CD8-positive, alpha-beta memory T cell (primary cell): ENCODE data around the gene ALDH1L2. TPM values are rescaled to one million over a fixed set of nuclear protein-coding genes. Genes with fewer than 3 reads are reported as not detected.

Source experiments
- CTCF ChIA-PET: fragments of 350-600 bp; sonication (Branson Sonifier 250); formaldehyde crosslinking; loops from one replicate; lab custom pipeline; 2021; ENCODE audit warnings: antibody characterized with exemption; lab: Charles Lee
- POLR2A ChIA-PET: fragments of 350-600 bp; sonication (Branson Sonifier 250); formaldehyde crosslinking; loops from one replicate; lab custom pipeline; 2021; ENCODE audit warnings: antibody characterized with exemption; lab: Charles Lee
- DNase-seq, 5 donors: peaks; one replicate each; pipeline versions ENCODE4 v3.0.0 to v3.0.0-alpha.2; 2020 to 2022; ENCODE audit warnings: mixed read lengths in 1 of 5
- H3K27ac ChIP-seq: one replicate; pipeline ENCODE4 v1.7.0; 2013; ENCODE audit warnings: low read depth, mild to moderate bottlenecking, low read length, moderate library complexity
- H3K27me3 ChIP-seq: 2 replicates; pipeline ENCODE4 v1.7.0; 2013; ENCODE audit warnings: low read length, mild to moderate bottlenecking; ENCODE audit not compliant: insufficient read depth, poor library complexity, severe bottlenecking
- H3K36me3 ChIP-seq: 2 replicates; pipeline ENCODE4 v1.7.0; 2013; ENCODE audit warnings: mild to moderate bottlenecking, low read length, moderate library complexity; ENCODE audit not compliant: insufficient read depth
- H3K4me1 ChIP-seq: 2 replicates; pipeline ENCODE4 v1.7.0; 2013; ENCODE audit warnings: mild to moderate bottlenecking, low read length, moderate library complexity; ENCODE audit not compliant: insufficient read depth
- H3K4me3 ChIP-seq: 2 replicates; pipeline ENCODE4 v1.7.0; 2013; ENCODE audit warnings: mild to moderate bottlenecking, low read length
- H3K9me3 ChIP-seq: 2 replicates; pipeline ENCODE4 v1.7.0; 2013; ENCODE audit warnings: mild to moderate bottlenecking, low read length
- H3K27ac Mint-ChIP-seq, 8 donors: one replicate each; pipeline ENCODE4 v1.8.0; 2020 to 2021; ENCODE audit warnings: mixed read lengths in 8 of 8, mild to moderate bottlenecking in 6 of 8, inconsistent platforms in 3 of 8, moderate library complexity in 3 of 8
- H3K27me3 Mint-ChIP-seq, 2 donors: one replicate each; pipeline ENCODE4 v1.8.0; 2020 to 2021; ENCODE audit warnings: mixed read lengths in 2 of 2, mild to moderate bottlenecking in 1 of 2, moderate library complexity in 1 of 2
- H3K36me3 Mint-ChIP-seq, 3 donors: one replicate each; pipeline ENCODE4 v1.8.0; 2020 to 2021; ENCODE audit warnings: mixed read lengths in 3 of 3, inconsistent platforms in 1 of 3, mild to moderate bottlenecking in 1 of 3
- H3K4me1 Mint-ChIP-seq, 3 donors: one replicate each; pipeline ENCODE4 v1.8.0; 2020 to 2021; ENCODE audit warnings: mixed read lengths in 3 of 3, inconsistent platforms in 1 of 3, mild to moderate bottlenecking in 1 of 3
- H3K4me3 Mint-ChIP-seq, 7 donors: one replicate each; pipeline ENCODE4 v1.8.0; 2020 to 2021; ENCODE audit warnings: mixed read lengths in 7 of 7, mild to moderate bottlenecking in 6 of 7, moderate library complexity in 4 of 7, inconsistent platforms in 2 of 7
- H3K9me3 Mint-ChIP-seq, 5 donors: one replicate each; pipeline ENCODE4 v1.8.0; 2020 to 2022; ENCODE audit warnings: mixed read lengths in 5 of 5, mild to moderate bottlenecking in 3 of 5, moderate library complexity in 2 of 5, inconsistent platforms in 1 of 5
- polyA plus RNA-seq: library from polyadenylated mRNA; unstranded; fragments of 300-500 nt; fragmentation: Illumina TruSeq; gene quantifications from one replicate; pipeline ENCODE4 v1.2.3, GENCODE V29; 2021
- total RNA-seq, 2 experiments: library from RNA; stranded (reverse); gene quantifications; one replicate each; pipeline ENCODE4 v1.2.3, GENCODE V29; 2021

ALDH1L2 gene
- total and polyA plus RNA-seq, 3 experiments from 2014 or later, result 0.69 to 0.72 TPM; not detected in 1

DNA sequence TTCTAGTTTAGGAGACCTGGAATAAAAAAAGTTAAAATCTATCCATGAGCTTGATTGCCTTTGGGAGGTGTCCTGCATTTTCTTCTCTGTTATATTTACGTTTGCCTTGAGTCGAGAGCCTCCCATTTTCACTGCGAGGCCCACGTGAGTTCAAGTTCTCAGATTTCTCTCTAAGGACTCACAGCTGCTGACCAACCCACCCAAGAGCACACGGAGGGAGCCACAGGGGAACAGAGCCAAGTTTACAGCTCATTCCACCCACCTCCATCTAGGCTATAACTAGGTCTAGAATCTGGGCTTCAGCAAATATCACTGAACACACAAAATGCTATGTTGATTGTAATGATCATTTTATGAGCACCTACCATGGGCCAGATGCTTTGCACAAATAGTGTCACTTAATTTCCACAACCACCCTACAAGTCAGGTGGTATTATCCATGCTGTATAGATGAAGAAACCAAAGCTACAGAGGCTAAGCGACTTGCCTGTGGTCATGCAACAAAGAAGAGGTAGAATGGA, 16.7 kb downstream of the ALDH1L2 start:
- H3K4me3 Mint-ChIP-seq, result no peak overlapping the region
- no peak for DNase-seq
- Histone ChIP-seq H3K9me3 (no peaks in the 10 kb centered on the region), H3K36me3 (no peaks in the 10 kb centered on the region), H3K27me3 (peaks cover 5% of the 10 kb centered on the region), H3K4me1 (no peaks in the 10 kb centered on the region), H3K27ac (no peak overlapping the region), H3K4me3 (no peak overlapping the region)
- H3K27me3 Mint-ChIP-seq, result peaks cover 5 to 47% of the 10 kb centered on the region in 2 donors
- no peaks in the 10 kb centered on the region for H3K36me3 Mint-ChIP-seq
- H3K9me3 Mint-ChIP-seq, result no peaks in the 10 kb centered on the region
- H3K27ac Mint-ChIP-seq, result no peak overlapping the region
- ChIA-PET CTCF (interaction anchor here (2.1 kb wide), 1 partner anchor 15 kb away, joined by 5 read pairs; no protein-coding TSS in a partner anchor), POLR2A (interaction anchor here (0.7 kb wide), 1 partner anchor 371 kb away, joined by 6 read pairs; no protein-coding TSS in a partner anchor)
- no peaks in the 10 kb centered on the region for H3K4me1 Mint-ChIP-seq

DNA sequence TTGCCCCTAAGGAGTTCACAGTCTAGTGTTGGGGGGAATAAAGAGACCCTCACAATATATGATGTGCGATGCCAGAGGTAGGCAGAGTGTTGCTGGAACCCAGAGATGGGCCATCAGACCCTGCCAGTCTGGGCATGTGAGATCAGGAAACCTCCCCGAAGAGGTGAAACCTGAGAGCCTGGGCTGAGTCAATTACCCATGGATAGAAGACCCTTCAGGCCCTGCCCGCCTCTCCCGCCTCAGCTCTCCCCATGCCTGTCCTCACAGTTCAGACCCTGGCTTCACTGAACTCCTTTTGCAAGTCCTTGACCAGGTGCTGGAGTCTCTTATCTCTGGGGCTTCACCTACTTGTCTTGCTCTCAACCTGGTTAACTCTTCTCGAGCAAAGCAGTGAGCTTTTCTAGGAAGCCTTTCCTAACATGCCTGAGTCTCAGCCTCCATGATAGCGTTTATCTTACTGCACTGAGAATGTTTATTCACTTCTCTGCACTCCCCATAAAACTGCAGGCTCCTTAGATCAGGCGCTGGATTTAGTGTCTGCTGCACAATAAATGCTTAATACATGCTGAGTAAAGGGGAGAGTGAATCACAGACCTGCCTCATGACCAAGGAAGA, 19.6 kb downstream of the ALDH1L2 start:
- CTCF ChIA-PET, result interaction anchor here (1.9 kb wide), 1 partner anchor 683 kb away, joined by 4 read pairs; no protein-coding TSS in a partner anchor
- H3K4me1 ChIP-seq, result no peaks in the 10 kb centered on the region
- peaks cover 5% of the 10 kb centered on the region for H3K27me3 ChIP-seq
- no peak overlapping the region for H3K27ac ChIP-seq
- POLR2A ChIA-PET, result no interaction called here
- Mint-ChIP-seq H3K4me3 (no peak overlapping the region), H3K36me3 (no peaks in the 10 kb centered on the region), H3K27ac (peak overlapping the region in 1 of 8 donors; percentile 86), H3K9me3 (no peaks in the 10 kb centered on the region), H3K4me1 (no peaks in the 10 kb centered on the region), H3K27me3 (peaks cover 6 to 41% of the 10 kb centered on the region in 2 donors)
- H3K4me3 ChIP-seq, result no peak overlapping the region
- H3K9me3 ChIP-seq, result no peaks in the 10 kb centered on the region
- H3K36me3 ChIP-seq, result no peaks in the 10 kb centered on the region
- DNase-seq, result no peak

DNA sequence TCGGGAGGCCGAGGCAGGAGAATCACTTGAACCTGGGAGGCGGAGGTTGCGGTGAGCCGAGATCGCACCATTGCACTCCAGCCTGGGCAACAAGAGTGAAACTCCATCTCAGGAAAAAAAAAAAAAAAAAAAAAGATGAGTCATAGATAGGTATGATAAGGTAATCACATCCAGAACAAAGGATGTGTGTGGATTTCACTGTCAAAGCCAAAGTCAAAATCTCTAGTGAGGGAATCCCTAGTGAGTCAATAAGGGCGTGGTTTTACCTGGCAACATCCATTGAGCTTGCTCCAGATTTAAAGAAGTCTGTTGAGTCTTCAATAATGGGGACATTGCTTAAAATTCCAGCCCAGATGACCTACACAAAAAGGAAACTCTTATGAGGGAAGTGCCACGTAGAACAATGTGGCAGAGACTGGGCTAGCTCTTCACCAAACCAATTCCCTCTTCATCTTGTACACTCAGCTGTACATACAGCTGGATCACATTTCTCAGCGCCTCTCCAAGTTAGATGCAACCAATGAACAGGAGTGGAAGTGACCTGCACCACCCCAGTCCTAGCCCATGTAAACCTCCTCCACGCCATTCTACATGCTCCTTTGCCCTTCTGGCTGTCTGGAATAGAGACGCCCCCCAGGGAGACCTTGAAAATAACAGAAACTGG, 23.4 kb downstream of the ALDH1L2 start:
- ChIA-PET POLR2A (no interaction called here), CTCF (interaction anchor here (2.2 kb wide), 1 partner anchor 679 kb away, joined by 5 read pairs; no protein-coding TSS in a partner anchor)
- H3K4me3 Mint-ChIP-seq, result no peak overlapping the region
- peaks cover 3 to 32% of the 10 kb centered on the region in 2 donors for H3K27me3 Mint-ChIP-seq
- H3K4me1 Mint-ChIP-seq, result no peaks in the 10 kb centered on the region
- no peak overlapping the region for H3K27ac Mint-ChIP-seq
- Histone ChIP-seq H3K27ac (no peak overlapping the region), H3K27me3 (no peaks in the 10 kb centered on the region), H3K4me3 (no peak overlapping the region), H3K4me1 (no peaks in the 10 kb centered on the region), H3K36me3 (no peaks in the 10 kb centered on the region), H3K9me3 (no peaks in the 10 kb centered on the region)
- DNase-seq, result no peak
- peaks cover 0 to 4% (median 1%) of the 10 kb centered on the region in 5 donors for H3K9me3 Mint-ChIP-seq
- H3K36me3 Mint-ChIP-seq, result peaks cover 0 to 7% (median 2%) of the 10 kb centered on the region in 3 donors

DNA sequence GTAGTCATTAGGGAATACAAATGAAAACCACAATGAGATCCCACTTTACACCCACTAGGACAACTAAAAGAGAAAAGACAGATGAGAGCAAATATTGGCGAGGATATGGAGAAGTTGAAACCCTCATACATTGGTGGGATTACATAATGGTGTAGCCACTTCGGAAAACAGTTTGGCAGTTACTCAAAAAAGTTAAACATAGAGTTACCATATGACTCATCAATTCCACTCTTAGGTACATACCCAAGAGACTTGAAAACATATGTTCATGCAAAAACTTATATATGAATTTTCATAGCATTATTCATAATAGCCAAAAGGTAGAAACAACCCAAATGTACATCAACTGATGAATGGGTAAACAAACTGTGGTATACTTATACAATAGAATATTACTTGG, 27.1 kb downstream of the ALDH1L2 start:
- H3K4me3 Mint-ChIP-seq, result no peak overlapping the region
- Histone ChIP-seq H3K4me1 (no peaks in the 10 kb centered on the region), H3K9me3 (no peaks in the 10 kb centered on the region), H3K4me3 (no peak overlapping the region), H3K27ac (no peak overlapping the region), H3K27me3 (no peaks in the 10 kb centered on the region), H3K36me3 (no peaks in the 10 kb centered on the region)
- peaks cover 0 to 12% (median 9%) of the 10 kb centered on the region in 5 donors for H3K9me3 Mint-ChIP-seq
- H3K4me1 Mint-ChIP-seq, result peaks cover 0 to 5% (median 0%) of the 10 kb centered on the region in 3 donors
- ChIA-PET POLR2A (no interaction called here), CTCF (interaction anchor here (6.3 kb wide), 1 partner anchor 675 kb away, joined by 70 read pairs; no protein-coding TSS in a partner anchor)
- no peak for DNase-seq
- peaks cover 2 to 10% of the 10 kb centered on the region in 2 donors for H3K27me3 Mint-ChIP-seq
- H3K36me3 Mint-ChIP-seq, result peaks cover 0 to 15% (median 3%) of the 10 kb centered on the region in 3 donors
- H3K27ac Mint-ChIP-seq, result peak overlapping the region in 1 of 8 donors; percentile 78

DNA sequence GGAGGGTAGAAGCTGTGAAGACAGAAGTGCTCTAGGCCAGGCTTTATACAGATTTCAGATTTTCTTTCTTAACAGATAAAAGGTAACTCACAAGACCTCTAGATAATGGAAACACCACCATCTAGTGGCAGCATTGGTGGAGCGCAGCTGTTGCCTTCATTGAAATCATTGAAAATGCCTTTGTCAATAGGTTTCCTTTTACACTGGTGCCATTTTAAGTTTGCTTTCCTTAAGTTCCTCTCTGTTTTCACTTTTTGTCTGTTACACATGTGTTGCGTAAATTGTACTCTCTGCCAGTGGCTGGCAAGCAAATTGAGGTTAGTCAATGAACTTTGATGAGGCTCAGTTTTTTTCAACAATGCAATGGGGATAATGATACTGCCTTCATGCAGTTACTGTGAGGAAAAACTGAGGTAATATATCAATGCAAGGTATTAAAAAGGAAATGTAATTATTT, 31.1 kb downstream of the ALDH1L2 start:
- POLR2A ChIA-PET, result no interaction called here
- Histone ChIP-seq H3K27ac (no peak overlapping the region), H3K4me1 (no peaks in the 10 kb centered on the region), H3K9me3 (no peaks in the 10 kb centered on the region), H3K4me3 (no peak overlapping the region), H3K36me3 (no peaks in the 10 kb centered on the region), H3K27me3 (no peaks in the 10 kb centered on the region)
- CTCF ChIA-PET, result interaction anchor here (0.7 to 6.3 kb wide), 7 partner anchors 14 to 837 kb away, joined by 3 to 70 read pairs (median 5); partner anchors contain the start of gene TXNRD1
- Mint-ChIP-seq H3K4me3 (no peak overlapping the region), H3K4me1 (peaks cover 0 to 5% (median 0%) of the 10 kb centered on the region in 3 donors), H3K27me3 (peaks cover 0 to 7% of the 10 kb centered on the region in 2 donors), H3K9me3 (peaks cover 0 to 12% (median 9%) of the 10 kb centered on the region in 5 donors), H3K36me3 (peaks cover 0 to 15% (median 3%) of the 10 kb centered on the region in 3 donors), H3K27ac (no peak overlapping the region)
- peak; percentile 52 to 80 (median 60) for DNase-seq

DNA sequence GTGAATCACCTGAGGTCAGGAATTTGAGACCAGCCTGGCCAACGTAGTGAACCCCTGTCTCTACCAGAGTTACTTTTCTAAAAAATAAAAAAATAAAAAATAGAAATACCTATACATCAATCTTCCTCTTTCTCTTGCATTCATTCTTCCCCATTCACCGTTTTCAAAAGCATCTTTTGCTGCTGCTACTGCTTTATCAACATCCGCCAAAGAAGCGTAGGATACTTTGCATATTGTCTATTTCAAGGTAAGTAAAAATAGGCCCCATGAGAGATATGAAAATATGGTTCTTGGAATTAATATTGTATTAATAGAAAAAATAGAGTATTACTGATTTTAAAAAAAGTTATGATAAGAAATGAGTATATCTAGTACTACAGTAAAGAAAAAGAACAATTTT, 32.3 kb downstream of the ALDH1L2 start:
- Histone ChIP-seq H3K9me3 (no peaks in the 10 kb centered on the region), H3K36me3 (no peaks in the 10 kb centered on the region), H3K27me3 (no peaks in the 10 kb centered on the region), H3K4me1 (no peaks in the 10 kb centered on the region), H3K27ac (no peak overlapping the region), H3K4me3 (no peak overlapping the region)
- Mint-ChIP-seq H3K27me3 (peaks cover 0 to 6% of the 10 kb centered on the region in 2 donors), H3K4me1 (peaks cover 0 to 5% (median 0%) of the 10 kb centered on the region in 3 donors), H3K27ac (no peak overlapping the region), H3K36me3 (peaks cover 0 to 13% (median 3%) of the 10 kb centered on the region in 3 donors), H3K9me3 (peaks cover 0 to 12% (median 9%) of the 10 kb centered on the region in 5 donors), H3K4me3 (no peak overlapping the region)
- CTCF ChIA-PET, result interaction anchor here (0.8 to 6.3 kb wide), 3 partner anchors 16 to 678 kb away, joined by 3 to 70 read pairs (median 5); no protein-coding TSS in a partner anchor
- DNase-seq, result no peak
- POLR2A ChIA-PET, result no interaction called here

DNA sequence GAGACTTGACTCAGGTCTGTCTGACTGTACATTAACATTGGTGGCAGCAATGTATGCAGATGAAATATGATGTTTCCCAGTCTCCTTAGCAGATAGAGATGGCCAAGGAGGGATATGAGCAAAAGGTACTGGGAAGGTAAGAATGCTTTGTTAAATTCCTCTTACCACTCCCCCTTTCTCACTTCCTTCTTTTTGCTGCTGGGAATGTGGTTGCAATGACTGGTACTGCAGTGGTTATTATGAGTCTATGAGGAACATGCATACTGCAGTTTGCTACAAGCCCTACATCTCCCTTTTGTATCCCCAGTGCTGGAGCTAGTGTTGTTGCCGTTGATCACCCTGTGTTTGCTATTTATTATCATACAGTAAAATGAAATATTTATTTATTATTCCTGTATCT, 35.9 kb downstream of the ALDH1L2 start:
- no peak overlapping the region for H3K4me3 Mint-ChIP-seq
- no peaks in the 10 kb centered on the region for H3K4me1 ChIP-seq
- no peak overlapping the region for H3K27ac ChIP-seq
- no peaks in the 10 kb centered on the region for H3K27me3 Mint-ChIP-seq
- no peaks in the 10 kb centered on the region for H3K9me3 Mint-ChIP-seq
- no peaks in the 10 kb centered on the region for H3K36me3 Mint-ChIP-seq
- no peak for DNase-seq
- ChIA-PET CTCF (no interaction called here), POLR2A (no interaction called here)
- no peaks in the 10 kb centered on the region for H3K9me3 ChIP-seq
- H3K27ac Mint-ChIP-seq, result no peak overlapping the region
- no peaks in the 10 kb centered on the region for H3K36me3 ChIP-seq
- no peak overlapping the region for H3K4me3 ChIP-seq
- no peaks in the 10 kb centered on the region for H3K27me3 ChIP-seq
- peaks cover 0 to 5% (median 0%) of the 10 kb centered on the region in 3 donors for H3K4me1 Mint-ChIP-seq
